Measurements from ENCODE around the gene C14orf93.
"Not testable (repeated sequence)": the region's sequence is repeated elsewhere in the genome, so short reads cannot be mapped to it uniquely, and the experiment has no call there.

The C14orf93 gene

GRCh38 chr14:23006544-23007419, 3.2 kb downstream of the C14orf93 start:
- H3F3A ChIP-seq (ENCODE audit: low read depth) = peaks cover 7% of the 10 kb centered on the region
- H3K4me3 ChIP-seq (ENCODE audit: low read length, poor library complexity, severe bottlenecking) = peak overlapping the region; percentile 96
- peaks cover 36% of the 10 kb centered on the region for H3K79me2 ChIP-seq (ENCODE audit: insufficient read depth, low read length)
- no peaks in the 10 kb centered on the region for H3K9me2 ChIP-seq (replicated peaks; ENCODE audit: low read depth, low read length)
- no peaks in the 10 kb centered on the region for H3K27me3 ChIP-seq (ENCODE audit: insufficient read depth, low read length, poor library complexity, severe bottlenecking)
- no peaks in the 10 kb centered on the region for H4K20me1 ChIP-seq (ENCODE audit: insufficient read depth, low read length, poor library complexity, severe bottlenecking)
- peak overlapping the region; percentile 83 for H2AFZ ChIP-seq (ENCODE audit: low read length)
- H3K4me1 ChIP-seq (ENCODE audit: insufficient read depth, low read length, poor library complexity, severe bottlenecking) = peaks cover 46% of the 10 kb centered on the region
- H3K4me2 ChIP-seq (ENCODE audit: low read depth, low read length, poor library complexity, severe bottlenecking) = peak overlapping the region; percentile 99
- H3K9ac ChIP-seq (ENCODE audit: low read depth, low read length, poor library complexity, severe bottlenecking) = peak overlapping the region; percentile 85
- TF ChIP-seq EZH2phosphoT487 (IDR thresholded peaks at IDR 0.05; ENCODE audit: borderline replicate concordance) (no peak), CTCF (conservative IDR thresholded peaks at IDR 0.05; ENCODE audit: low read length) (peak; percentile 39; the same call in 1 of the 2 replicates)
- no peaks in the 10 kb centered on the region for H3K9me3 ChIP-seq (ENCODE audit: insufficient read depth, low read depth, low read length)
- H3K36me3 ChIP-seq (ENCODE audit: insufficient read depth, low read length) = no peaks in the 10 kb centered on the region

GRCh38 chr14:23006188-23006534, 3.8 kb downstream of the C14orf93 start:
- Histone ChIP-seq H3K4me3 (ENCODE audit: low read length, poor library complexity, severe bottlenecking) (peak overlapping the region; percentile 96), H3K27me3 (ENCODE audit: insufficient read depth, low read length, poor library complexity, severe bottlenecking) (no peaks in the 10 kb centered on the region), H3K9me2 (replicated peaks; ENCODE audit: low read depth, low read length) (no peaks in the 10 kb centered on the region), H3K4me2 (ENCODE audit: low read depth, low read length, poor library complexity, severe bottlenecking) (peak overlapping the region; percentile 99), H3K79me2 (ENCODE audit: insufficient read depth, low read length) (peaks cover 36% of the 10 kb centered on the region), H4K20me1 (ENCODE audit: insufficient read depth, low read length, poor library complexity, severe bottlenecking) (no peaks in the 10 kb centered on the region), H3K36me3 (ENCODE audit: insufficient read depth, low read length) (no peaks in the 10 kb centered on the region), H3K4me1 (ENCODE audit: insufficient read depth, low read length, poor library complexity, severe bottlenecking) (peaks cover 46% of the 10 kb centered on the region), H3F3A (ENCODE audit: low read depth) (peaks cover 7% of the 10 kb centered on the region), H2AFZ (ENCODE audit: low read length) (peak overlapping the region; percentile 83), H3K9ac (ENCODE audit: low read depth, low read length, poor library complexity, severe bottlenecking) (peak overlapping the region; percentile 85), H3K9me3 (ENCODE audit: insufficient read depth, low read depth, low read length) (no peaks in the 10 kb centered on the region)
- no peak for TF ChIP-seq CTCF (conservative IDR thresholded peaks at IDR 0.05; ENCODE audit: low read length)
- TF ChIP-seq EZH2phosphoT487 (IDR thresholded peaks at IDR 0.05; ENCODE audit: borderline replicate concordance) = no peak

- no peaks in the 10 kb centered on the region for H4K20me1 ChIP-seq (ENCODE audit: insufficient read depth, low read length, poor library complexity, severe bottlenecking)
Measured at GRCh38 chr14:23005451-23006187, 4.3 kb downstream of the C14orf93 start.

GRCh38 chr14:23004274-23004673, 5.7 kb downstream of the C14orf93 start:
- not testable (repeated sequence) for H3K27me3 ChIP-seq (ENCODE audit: insufficient read depth, low read length, poor library complexity, severe bottlenecking)

More at GRCh38 chr14:23005451-23006187, 4.3 kb downstream of the C14orf93 start:
- peaks cover 46% of the 10 kb centered on the region for H3K4me1 ChIP-seq (ENCODE audit: insufficient read depth, low read length, poor library complexity, severe bottlenecking)
- H3F3A ChIP-seq (ENCODE audit: low read depth) = peaks cover 7% of the 10 kb centered on the region
- TF ChIP-seq EZH2phosphoT487 (IDR thresholded peaks at IDR 0.05; ENCODE audit: borderline replicate concordance) (no peak), CTCF (conservative IDR thresholded peaks at IDR 0.05; ENCODE audit: low read length) (no peak)
- peaks cover 36% of the 10 kb centered on the region for H3K79me2 ChIP-seq (ENCODE audit: insufficient read depth, low read length)
- H3K4me3 ChIP-seq (ENCODE audit: low read length, poor library complexity, severe bottlenecking) = peak overlapping the region; percentile 96
- H3K9me2 ChIP-seq (replicated peaks; ENCODE audit: low read depth, low read length) = no peaks in the 10 kb centered on the region
- no peaks in the 10 kb centered on the region for H3K9me3 ChIP-seq (ENCODE audit: insufficient read depth, low read depth, low read length)
- H3K27me3 ChIP-seq (ENCODE audit: insufficient read depth, low read length, poor library complexity, severe bottlenecking) = no peaks in the 10 kb centered on the region
- no peaks in the 10 kb centered on the region for H3K36me3 ChIP-seq (ENCODE audit: insufficient read depth, low read length)
- peak overlapping the region; percentile 99 for H3K4me2 ChIP-seq (ENCODE audit: low read depth, low read length, poor library complexity, severe bottlenecking)
- H2AFZ ChIP-seq (ENCODE audit: low read length) = no peak overlapping the region
- H3K9ac ChIP-seq (ENCODE audit: low read depth, low read length, poor library complexity, severe bottlenecking) = peak overlapping the region; percentile 85

More at GRCh38 chr14:23004274-23004673, 5.7 kb downstream of the C14orf93 start:
- not testable (repeated sequence) for H3K9me2 ChIP-seq (replicated peaks; ENCODE audit: low read depth, low read length); H3K9me3 ChIP-seq (ENCODE audit: insufficient read depth, low read depth, low read length); H3K36me3 ChIP-seq (ENCODE audit: insufficient read depth, low read length); H3F3A ChIP-seq (ENCODE audit: low read depth); H4K20me1 ChIP-seq (ENCODE audit: insufficient read depth, low read length, poor library complexity, severe bottlenecking); H2AFZ ChIP-seq (ENCODE audit: low read length); H3K9ac ChIP-seq (ENCODE audit: low read depth, low read length, poor library complexity, severe bottlenecking); H3K4me3 ChIP-seq (ENCODE audit: low read length, poor library complexity, severe bottlenecking); H3K4me2 ChIP-seq (ENCODE audit: low read depth, low read length, poor library complexity, severe bottlenecking)
- Histone ChIP-seq H3K79me2 (ENCODE audit: insufficient read depth, low read length) (peaks cover 31% of the 10 kb centered on the region), H3K4me1 (ENCODE audit: insufficient read depth, low read length, poor library complexity, severe bottlenecking) (peaks cover 39% of the 10 kb centered on the region)
